Retinal pigment epithelial cell (primary cell): ENCODE data around the gene WWC1.

Experiments
- DNase-seq: peaks from one replicate; pipeline ENCODE4 v3.0.0-alpha.2; 2010; ENCODE audit warnings: low read depth
- H3K4me3 ChIP-seq: 2 replicates; pipeline ENCODE4 v1.5.1; 2011; ENCODE audit warnings: mild to moderate bottlenecking, low read length, control low read depth, moderate library complexity
- CTCF ChIP-seq: conservative IDR thresholded peaks from 2 replicates; pipeline ENCODE4 v1.5.1; 2011; ENCODE audit warnings: low read depth, low read length, control low read depth, inconsistent platforms

The WWC1 gene

GRCh38 chr5:168316139-168316578 lies 24.7 kb downstream of the WWC1 start:
- DNase-seq, result no peak
- TF ChIP-seq CTCF, result no peak

GRCh38 chr5:168317096-168317520 lies 25.7 kb downstream of the WWC1 start:
- H3K4me3 ChIP-seq, result no peak overlapping the region
- no peak for DNase-seq
- no peak for TF ChIP-seq CTCF

More at GRCh38 chr5:168316139-168316578, 24.7 kb downstream of the WWC1 start:
- H3K4me3 ChIP-seq, result no peak overlapping the region

GRCh38 chr5:168317521-168318147 lies 26.2 kb downstream of the WWC1 start:
- no peak for TF ChIP-seq CTCF
- DNase-seq, result peak; percentile 98
- H3K4me3 ChIP-seq, result no peak overlapping the region

- no peak overlapping the region for H3K4me3 ChIP-seq
- TF ChIP-seq CTCF, result no peak
- DNase-seq, result no peak
Observed at GRCh38 chr5:168318240-168318639, 26.8 kb downstream of the WWC1 start.

- no peak for TF ChIP-seq CTCF
- DNase-seq, result no peak
- H3K4me3 ChIP-seq, result no peak overlapping the region
Observed at GRCh38 chr5:168319774-168320173, 28.3 kb downstream of the WWC1 start.

GRCh38 chr5:168320805-168321204 lies 29.4 kb downstream of the WWC1 start:
- no peak for TF ChIP-seq CTCF
- DNase-seq, result no peak

GRCh38 chr5:168324859-168325630 lies 33.6 kb downstream of the WWC1 start:
- H3K4me3 ChIP-seq, result no peak overlapping the region
- no peak for DNase-seq
- no peak for TF ChIP-seq CTCF

More at GRCh38 chr5:168320805-168321204, 29.4 kb downstream of the WWC1 start:
- no peak overlapping the region for H3K4me3 ChIP-seq
